ENCODE data around the gene CDYL. TPM values are rescaled to one million over a fixed set of nuclear protein-coding genes. Genes with fewer than 3 reads are reported as not detected.
A peak's percentile ranks its signal among the peaks of the same experiment; 100 is the strongest.
"Not testable (repeated sequence)": the region's sequence is repeated elsewhere in the genome, so short reads cannot be mapped to it uniquely, and the experiment has no call there.

The CDYL gene
- total RNA-seq, 1 experiment from 2014 or later, result 41.6 TPM

DNA sequence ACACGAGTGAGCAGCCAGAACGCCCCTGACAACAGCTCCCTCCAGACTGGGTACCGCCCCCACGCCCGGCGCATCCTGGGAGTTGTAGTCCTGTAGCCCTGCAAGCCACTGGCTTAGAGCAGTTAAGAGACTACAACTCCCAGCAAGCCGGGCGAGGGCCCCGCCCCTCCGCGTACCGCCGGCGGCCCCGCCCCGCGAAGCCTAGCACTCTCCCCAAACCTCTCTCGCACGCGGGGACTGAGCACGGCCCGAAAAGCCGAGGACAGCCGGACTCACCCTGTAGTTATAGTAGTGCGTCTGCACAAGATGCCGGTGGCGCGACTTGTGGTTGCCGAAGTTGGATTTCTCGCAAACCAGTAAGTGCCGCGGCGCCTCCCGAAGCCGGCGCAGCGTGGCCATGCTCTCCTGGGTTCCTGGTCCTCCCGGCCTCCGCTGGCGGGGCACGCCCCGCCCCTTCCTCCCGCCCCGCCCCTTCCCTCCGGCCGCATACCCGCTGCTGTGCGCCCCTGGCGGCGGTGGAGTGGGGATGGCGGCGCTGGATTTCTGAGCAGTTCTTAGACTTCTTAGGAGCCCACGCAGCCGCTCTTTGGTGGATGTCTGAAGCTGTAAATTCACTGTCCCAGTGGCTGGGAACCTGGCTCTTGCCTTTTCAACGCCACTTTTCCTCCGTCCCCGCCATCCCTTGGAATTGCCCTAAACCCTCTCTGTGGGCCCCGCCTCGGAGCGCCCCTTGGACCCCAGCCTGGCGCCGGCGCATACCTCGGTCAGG, 227.6 kb downstream of the CDYL start, which contains the start of gene RPP40:
Gene RPP40, minus strand, starts transcription at position 434 of the 769 bp plus-strand sequence. Its CDS starts 35 bp downstream, at position 399.
- ChIA-PET POLR2A (interaction anchor here (0.5 kb wide), 2 partner anchors 62 to 982 kb away, joined by 3 read pairs; a partner anchor contains a TSS), CTCF (interaction anchor here (0.6 to 1.2 kb wide), 16 partner anchors 10 to 724 kb away, joined by 3 to 9 read pairs (median 4); partner anchors contain the start of gene PPP1R3G)
- no peaks in the 10 kb centered on the region for H3K4me1 Mint-ChIP-seq (ENCODE audit: low read depth, unreplicated experiment)
- no peaks in the 10 kb centered on the region for H3K36me3 Mint-ChIP-seq (ENCODE audit: insufficient read depth, unreplicated experiment)
- H3K27me3 Mint-ChIP-seq (ENCODE audit: insufficient read depth, unreplicated experiment), result no peaks in the 10 kb centered on the region
- intact Hi-C loops (cut with micrococcal nuclease; ENCODE audit: unreplicated experiment), result loop anchor here (1.0 kb wide), 1 partner anchor 27 kb away; no protein-coding TSS in a partner anchor
- no TSS peak for BruUV-seq (replicated peaks)
- Histone ChIP-seq H3K36me3 (ENCODE audit: control insufficient read depth, insufficient read depth, low read length) (no peaks in the 10 kb centered on the region; the same call in 1 of the 2 replicates), H3K4me1 (no peaks in the 10 kb centered on the region), H3K9me3 (no peaks in the 10 kb centered on the region), H3K4me3 (ENCODE audit: low read depth, low read length) (peak within 1 kb of the TSS; percentile 53), H3K27me3 (replicated peaks; ENCODE audit: control insufficient read depth, insufficient read depth, low read length) (no peaks in the 10 kb centered on the region)
- peak within 1 kb of the TSS; percentile 93 for H3K4me3 Mint-ChIP-seq (ENCODE audit: unreplicated experiment)
- peak; percentile 98 for DNase-seq
- peak within 1 kb of the TSS; percentile 89 for H3K27ac Mint-ChIP-seq (ENCODE audit: unreplicated experiment)
- no peaks in the 10 kb centered on the region for H3K9me3 Mint-ChIP-seq (ENCODE audit: unreplicated experiment)
- TF ChIP-seq, protein P1, sequence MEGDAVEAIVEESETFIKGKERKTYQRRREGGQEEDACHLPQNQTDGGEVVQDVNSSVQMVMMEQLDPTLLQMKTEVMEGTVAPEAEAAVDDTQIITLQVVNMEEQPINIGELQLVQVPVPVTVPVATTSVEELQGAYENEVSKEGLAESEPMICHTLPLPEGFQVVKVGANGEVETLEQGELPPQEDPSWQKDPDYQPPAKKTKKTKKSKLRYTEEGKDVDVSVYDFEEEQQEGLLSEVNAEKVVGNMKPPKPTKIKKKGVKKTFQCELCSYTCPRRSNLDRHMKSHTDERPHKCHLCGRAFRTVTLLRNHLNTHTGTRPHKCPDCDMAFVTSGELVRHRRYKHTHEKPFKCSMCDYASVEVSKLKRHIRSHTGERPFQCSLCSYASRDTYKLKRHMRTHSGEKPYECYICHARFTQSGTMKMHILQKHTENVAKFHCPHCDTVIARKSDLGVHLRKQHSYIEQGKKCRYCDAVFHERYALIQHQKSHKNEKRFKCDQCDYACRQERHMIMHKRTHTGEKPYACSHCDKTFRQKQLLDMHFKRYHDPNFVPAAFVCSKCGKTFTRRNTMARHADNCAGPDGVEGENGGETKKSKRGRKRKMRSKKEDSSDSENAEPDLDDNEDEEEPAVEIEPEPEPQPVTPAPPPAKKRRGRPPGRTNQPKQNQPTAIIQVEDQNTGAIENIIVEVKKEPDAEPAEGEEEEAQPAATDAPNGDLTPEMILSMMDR (IDR thresholded peaks at IDR 0.05; ENCODE audit: insufficient read depth in 1 of 2, low read depth in 1 of 2, low read length in 1 of 2, severe bottlenecking in 1 of 2, unreplicated experiment in 1 of 2), result peak; percentile 76 to 89

DNA sequence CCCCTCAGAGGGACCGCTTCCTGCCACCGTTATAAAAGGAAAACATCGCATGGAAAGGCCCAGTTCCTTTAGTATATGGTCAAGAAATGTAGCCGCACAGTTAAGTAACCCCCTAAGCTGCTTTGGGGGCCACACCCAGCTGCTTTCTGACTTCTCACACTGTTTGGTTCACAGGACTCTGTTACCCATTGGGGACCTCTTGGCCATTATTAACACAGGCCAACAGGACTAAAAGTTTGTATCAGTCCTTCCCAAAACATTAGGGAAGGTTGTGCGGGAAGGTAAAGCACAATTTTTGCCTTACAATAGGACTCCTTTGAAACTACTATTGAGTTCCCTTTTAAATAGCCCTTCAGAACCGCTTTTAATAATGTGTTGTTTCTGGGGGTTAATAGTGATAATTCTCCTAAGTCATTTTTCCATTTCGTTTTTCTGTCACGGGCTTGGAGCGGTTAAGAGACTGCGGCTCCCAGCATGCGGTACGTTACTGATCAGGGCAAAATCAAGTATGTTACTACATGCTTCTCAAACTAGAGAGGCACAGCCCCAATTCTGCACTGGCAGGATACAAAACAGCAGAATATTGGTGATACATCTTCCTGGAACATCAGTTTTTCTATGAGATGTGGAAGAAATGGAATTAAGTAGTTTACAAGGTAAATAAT, 228.3 kb downstream of the CDYL start:
- H3K4me3 Mint-ChIP-seq (ENCODE audit: unreplicated experiment), result peak overlapping the region; percentile 93
- POLR2A ChIA-PET, result interaction anchor here (0.5 kb wide), 1 partner anchor 62 kb away, joined by 3 read pairs; no protein-coding TSS in a partner anchor
- no peak for DNase-seq

DNA sequence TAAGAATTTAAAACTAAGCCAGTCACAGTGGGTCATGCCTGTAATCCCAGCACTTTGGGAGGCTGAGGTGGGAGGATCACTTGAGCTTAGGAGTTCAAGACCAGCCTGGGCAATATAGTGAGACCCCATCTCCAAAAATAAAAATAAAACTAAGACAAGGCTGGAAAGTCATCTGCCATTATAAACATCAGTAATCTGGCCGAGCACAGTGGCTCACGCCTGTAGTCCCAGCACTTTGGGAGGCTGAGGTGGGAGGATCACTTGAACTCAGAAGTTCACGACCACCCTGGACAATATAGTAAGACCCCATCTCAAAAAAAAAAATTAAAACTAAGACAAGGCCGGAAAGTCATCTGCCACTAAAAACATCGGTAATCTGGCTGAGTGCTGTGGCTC, 228.8 kb downstream of the CDYL start:
- POLR2A ChIA-PET; H3K9me3 Mint-ChIP-seq (ENCODE audit: unreplicated experiment); H3K4me1 ChIP-seq; BruUV-seq (replicated peaks); H3K4me3 ChIP-seq (ENCODE audit: low read depth, low read length); H3K27me3 Mint-ChIP-seq (ENCODE audit: insufficient read depth, unreplicated experiment); intact Hi-C loops (cut with micrococcal nuclease; ENCODE audit: unreplicated experiment); H3K36me3 Mint-ChIP-seq (ENCODE audit: insufficient read depth, unreplicated experiment); H3K36me3 ChIP-seq (ENCODE audit: control insufficient read depth, insufficient read depth, low read length); CTCF ChIA-PET; DNase-seq; H3K27me3 ChIP-seq (replicated peaks; ENCODE audit: control insufficient read depth, insufficient read depth, low read length); H3K4me1 Mint-ChIP-seq (ENCODE audit: low read depth, unreplicated experiment); H3K27ac Mint-ChIP-seq (ENCODE audit: unreplicated experiment); H3K9me3 ChIP-seq: not testable (repeated sequence)
- H3K4me3 Mint-ChIP-seq (ENCODE audit: unreplicated experiment), result peak overlapping the region; percentile 93

More for the DNA sequence above, 228.3 kb downstream of the CDYL start:
- no peaks in the 10 kb centered on the region for H3K4me1 Mint-ChIP-seq (ENCODE audit: low read depth, unreplicated experiment)
- no peaks in the 10 kb centered on the region for H3K9me3 Mint-ChIP-seq (ENCODE audit: unreplicated experiment)
- intact Hi-C loops (cut with micrococcal nuclease; ENCODE audit: unreplicated experiment), result no loop called here
- H3K27me3 Mint-ChIP-seq (ENCODE audit: insufficient read depth, unreplicated experiment), result no peaks in the 10 kb centered on the region
- Histone ChIP-seq H3K4me3 (ENCODE audit: low read depth, low read length) (peak overlapping the region; percentile 53), H3K36me3 (ENCODE audit: control insufficient read depth, insufficient read depth, low read length) (no peaks in the 10 kb centered on the region; the same call in 1 of the 2 replicates), H3K4me1 (no peaks in the 10 kb centered on the region), H3K27me3 (replicated peaks; ENCODE audit: control insufficient read depth, insufficient read depth, low read length) (no peaks in the 10 kb centered on the region), H3K9me3 (no peaks in the 10 kb centered on the region)
- TF ChIP-seq, protein P1 (IDR thresholded peaks at IDR 0.05; ENCODE audit: insufficient read depth in 1 of 2, low read depth in 1 of 2, low read length in 1 of 2, severe bottlenecking in 1 of 2, unreplicated experiment in 1 of 2), result no peak
- CTCF ChIA-PET, result interaction anchor here (0.6 to 0.7 kb wide), 2 partner anchors 16 to 461 kb away, joined by 3 to 6 read pairs; no protein-coding TSS in a partner anchor
- BruUV-seq (replicated peaks), result TSS peak; percentile 47
- no peaks in the 10 kb centered on the region for H3K36me3 Mint-ChIP-seq (ENCODE audit: insufficient read depth, unreplicated experiment)
- peak overlapping the region; percentile 89 for H3K27ac Mint-ChIP-seq (ENCODE audit: unreplicated experiment)

Other genes with a start within 250 kb of the CDYL start
- 11.6 and 13.1 TPM in 2 replicates for gene RPP40, start 227.6 kb downstream of the CDYL start, total RNA-seq (2022)